Pancreas (tissue), 10 donors: ENCODE data around the gene CRK. TPM values are rescaled to one million over a fixed set of nuclear protein-coding genes. Genes with fewer than 3 reads are reported as not detected.

Experiments used
- ATAC-seq, 4 donors: fragments of 200-7000 bp; cut with Tn5 transposase; one replicate each; pipeline versions ENCODE4 v1.8.0 to v1.9.1; 2020; ENCODE audit warnings: mild to moderate bottlenecking in 4 of 4, moderate library complexity in 4 of 4
- DNase-seq, 6 donors: peaks; one replicate each; pipeline ENCODE4 v3.0.0-alpha.2; 2020
- FAIRE-seq: peaks from 2 replicates; lab custom pipeline; 2012; peaks lifted over from hg19 to GRCh38; lab: Jason Lieb, UNC
- H3K27ac ChIP-seq, 4 donors: fragments of 200-600 bp; sonication (generic); 1 replicate in 3 of 4; 2 replicates in 1 of 4; pipeline versions ENCODE4 v1.5.0 to v1.8.0; 2020
- H3K27me3 ChIP-seq, 4 donors: fragments of 200-600 bp; one replicate each; pipeline ENCODE4 v1.8.0; 2021
- H3K36me3 ChIP-seq, 3 donors: fragments of 200-600 bp; sonication (generic) in 1 of 3; one replicate each; pipeline versions ENCODE4 v1.5.0 to v1.8.0; 2020 to 2021
- H3K4me1 ChIP-seq, 3 donors: fragments of 200-600 bp; one replicate each; pipeline ENCODE4 v1.8.0; 2021
- H3K4me3 ChIP-seq, 4 donors: fragments of 200-600 bp; sonication (generic) in 2 of 4; one replicate each; pipeline versions ENCODE4 v1.5.0 to v1.8.0; 2020 to 2021
- H3K9me3 ChIP-seq, 4 donors: fragments of 200-600 bp; one replicate each; pipeline ENCODE4 v1.8.0; 2021
- CTCF ChIP-seq, 4 donors: fragments of 200-600 bp; sonication (generic) in 3 of 4; IDR thresholded peaks; one replicate each; pipeline versions ENCODE4 v1.5.0 to v1.8.0; 2021; ENCODE audit warnings: antibody characterized with exemption in 4 of 4
- WGBS, 2 donors: extraction: QIAGEN DNeasy Blood & Tissue Kit; methylation state at CpG; one replicate each; pipeline ENCODE4 v1.1.7; 2013; 5-methylcytosine and 5-hydroxymethylcytosine counted together
- intact Hi-C, 3 donors: fragments of 100-400 bp; cut with DNase I; formaldehyde crosslinking; loops; one replicate each; pipeline versions ENCODE4 v1.11.1 to v1.14.2; 2022
- polyA plus RNA-seq, 2 donors: library from polyadenylated mRNA; stranded (reverse); fragments of 200-250 nt; gene quantifications; one replicate each; pipeline ENCODE4 v1.2.3, GENCODE V29; 2013
- total RNA-seq, 6 donors: library from RNA; stranded (reverse); fragmentation: NEBNext Ultra II Directional in 4 of 6; extraction: Animal tissue kit (Norgen Biotek cat#: 25700) in 4 of 6; gene quantifications; one replicate each; pipeline versions ENCODE4 v1.2.1 to v1.2.4, GENCODE V29; 2021 to 2023
- donor health status: healthy with polysubstance abuse.
- donor health status: DM: no; HTN: no; CAD: no; lungs with moderate emphysema.
- donor health status: DM: no; HTN: no; CAD: no.
- donor health status: control.
- donor health status: control.
- donor health status: Bipolar disorder and iron deficiency.
- donor health status: DM: yes; HTN: yes; CAD: no.
- donor health status: DM: no; HTN: no; CAD: no.
- donor health status: DM: no; HTN: no; CAD: no.
- donor health status: DM: yes; HTN: yes; CAD: no.

The CRK gene
- total and polyA plus RNA-seq, 8 donors = 9.8 to 30.8 (median 18.5) TPM

GRCh38 chr17:1413281-1413791 is 42.7 kb downstream of the CRK start:
- peak; percentile 90 to 95 (median 92) for ATAC-seq
- no peak for TF ChIP-seq CTCF (IDR thresholded peaks at IDR 0.05)

DNA sequence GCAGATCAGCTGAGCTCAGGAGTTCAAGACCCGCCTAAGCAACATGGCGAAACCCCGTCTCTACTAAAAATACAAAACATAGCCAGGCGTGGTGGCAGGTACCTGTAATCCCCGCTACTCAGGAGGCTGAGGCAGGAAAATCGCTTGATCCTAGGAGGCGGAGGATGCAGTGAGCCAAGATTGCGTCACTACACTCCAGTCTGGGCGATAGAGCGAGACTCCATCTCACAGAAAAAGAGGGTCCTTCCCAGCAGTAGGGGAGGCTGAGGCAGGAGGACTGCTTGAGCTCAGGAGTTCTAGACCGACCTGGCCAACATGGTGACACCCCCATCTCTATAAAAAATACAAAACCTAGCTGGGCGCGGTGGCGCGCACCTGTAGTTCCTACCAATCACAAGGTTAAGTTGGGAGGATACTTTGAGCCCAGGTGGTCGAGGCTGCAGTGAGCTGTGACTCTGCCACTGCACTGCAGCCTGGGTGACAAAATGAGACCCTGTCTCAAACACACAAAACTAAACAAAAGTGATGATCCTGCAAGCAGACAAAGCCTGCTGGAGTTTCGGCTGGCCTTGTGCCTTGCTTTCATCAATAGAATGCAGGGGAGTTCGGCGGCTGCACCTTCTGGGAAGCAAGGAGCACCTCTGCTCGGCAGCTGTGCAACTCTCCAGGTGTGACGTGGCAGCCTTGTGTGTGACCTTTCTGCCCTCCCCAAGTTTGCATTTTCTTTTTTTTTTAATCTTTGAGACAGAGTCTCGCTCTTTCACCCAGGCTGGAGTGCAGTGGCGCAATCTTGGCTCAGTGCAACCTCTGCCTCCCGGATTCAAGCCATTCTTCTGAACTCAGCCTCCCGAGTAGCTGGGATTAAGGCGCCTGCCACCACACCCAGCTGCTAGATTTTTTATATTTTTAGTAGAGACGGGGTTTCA is 43.6 kb downstream of the CRK start:
- H3K4me1 ChIP-seq = peaks cover 0 to 10% (median 0%) of the 10 kb centered on the region in 3 donors
- ATAC-seq (peak; percentile 57 to 72 (median 63)), FAIRE-seq (no peak), DNase-seq (peak in 5 of 6 donors; percentile 36 to 77 (median 68))
- no peaks in the 10 kb centered on the region for H3K9me3 ChIP-seq
- no peaks in the 10 kb centered on the region for H3K27me3 ChIP-seq
- 67 to 72% methylated on average over 27 of the region's 27 CpGs for WGBS, 2 donors
- no peaks in the 10 kb centered on the region for H3K36me3 ChIP-seq
- no peak overlapping the region for H3K4me3 ChIP-seq
- peak overlapping the region in 2 of 4 donors; percentile 13 to 22 for H3K27ac ChIP-seq
- intact Hi-C loops = no loop called here
- no peak for TF ChIP-seq CTCF (IDR thresholded peaks at IDR 0.05)

More at GRCh38 chr17:1413281-1413791, 42.7 kb downstream of the CRK start:
- DNase-seq (peak; percentile 71 to 92 (median 87)), FAIRE-seq (no peak)
- Histone ChIP-seq H3K9me3 (no peaks in the 10 kb centered on the region), H3K4me3 (no peak overlapping the region), H3K4me1 (peaks cover 0 to 10% (median 0%) of the 10 kb centered on the region in 3 donors), H3K36me3 (no peaks in the 10 kb centered on the region), H3K27me3 (no peaks in the 10 kb centered on the region), H3K27ac (peak overlapping the region in 1 of 4 donors; percentile 13)
- intact Hi-C loops = no loop called here
- 28 to 40% methylated on average over 4 to 6 of the region's 6 CpGs for WGBS, 2 donors

- no peak overlapping the region for H3K27ac ChIP-seq
- H3K9me3 ChIP-seq = no peaks in the 10 kb centered on the region
- no peak overlapping the region for H3K4me3 ChIP-seq
- intact Hi-C loops = no loop called here
- H3K36me3 ChIP-seq = no peaks in the 10 kb centered on the region
- H3K27me3 ChIP-seq = no peaks in the 10 kb centered on the region
- 93% methylated on average over 4 of the region's 4 CpGs for WGBS, 2 donors
- FAIRE-seq (no peak), ATAC-seq (no peak), DNase-seq (no peak)
- no peak for TF ChIP-seq CTCF (IDR thresholded peaks at IDR 0.05)
- peaks cover 0 to 11% (median 0%) of the 10 kb centered on the region in 3 donors for H3K4me1 ChIP-seq
Observed at GRCh38 chr17:1402262-1402586, 53.8 kb downstream of the CRK start.

DNA sequence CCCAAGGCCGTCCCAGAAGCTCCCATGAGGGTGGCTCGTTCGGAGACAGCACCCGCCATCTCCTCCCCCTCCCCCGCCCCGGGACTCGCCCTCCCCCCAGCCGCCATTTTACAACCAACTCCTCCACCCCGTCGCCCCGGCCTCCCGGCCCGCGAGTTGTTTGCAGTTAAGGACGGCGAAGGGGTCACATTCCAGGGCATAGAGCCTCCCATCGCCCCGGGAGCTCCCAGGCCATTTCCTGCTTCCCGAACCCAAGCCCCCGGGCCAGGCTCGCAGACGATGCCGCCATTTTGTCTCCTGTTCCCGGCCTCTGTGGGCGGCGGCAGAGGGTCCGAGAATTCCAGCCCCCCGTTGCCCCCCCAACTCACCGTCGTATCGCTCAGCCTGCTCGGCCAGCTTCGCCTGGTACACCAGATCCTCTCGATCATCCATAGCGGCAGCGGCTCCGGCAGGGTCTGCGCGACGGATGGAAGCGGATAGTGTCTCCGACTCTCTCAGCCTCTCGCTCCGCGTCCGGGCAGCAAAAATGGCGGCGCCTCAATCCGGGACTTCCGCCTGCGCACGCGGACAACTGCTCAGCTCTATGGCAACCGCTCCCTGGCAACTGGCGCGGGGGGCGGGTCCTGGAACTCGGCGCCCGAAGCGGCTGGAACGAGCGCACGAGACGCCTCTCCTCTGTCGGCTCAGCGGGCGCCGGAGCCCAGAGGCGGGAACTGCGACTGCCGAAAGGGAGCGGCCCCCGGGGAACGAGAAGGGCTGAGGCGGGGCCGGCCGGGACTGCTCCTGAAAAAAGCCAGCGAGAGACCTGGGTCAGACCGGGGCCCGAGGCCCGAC is 56.1 kb downstream of the CRK start, which contains the start of gene YWHAE:
YWHAE (minus strand) TSS at position 544 of the 834 bp plus-strand sequence; CDS start at position 432, 112 bp downstream.
- FAIRE-seq (no peak), DNase-seq (peak; percentile 96 to 99 (median 98)), ATAC-seq (peak; percentile 95 to 97 (median 96))
- Histone ChIP-seq H3K4me1 (peaks cover under 1 to 18% (median 4%) of the 10 kb centered on the region in 3 donors), H3K36me3 (no peaks in the 10 kb centered on the region), H3K27me3 (no peaks in the 10 kb centered on the region), H3K9me3 (no peaks in the 10 kb centered on the region), H3K27ac (peak within 1 kb of the TSS; percentile 73 to 99 (median 90)), H3K4me3 (peak within 1 kb of the TSS; percentile 54 to 83 (median 78))
- intact Hi-C loops = no loop called here
- WGBS, 2 donors = 1% methylated on average over 79 to 82 of the region's 82 CpGs
- no peak for TF ChIP-seq CTCF (IDR thresholded peaks at IDR 0.05)
